Ovary (tissue), 9 donors: ENCODE measurements around the gene AOC3. TPM values are rescaled to one million over a fixed set of nuclear protein-coding genes. Genes with fewer than 3 reads are reported as not detected.
"Not testable (repeated sequence)": the region's sequence is repeated elsewhere in the genome, so short reads cannot be mapped to it uniquely, and the experiment has no call there.

Experiments
- DNase-seq, 5 donors: peaks; one replicate each; pipeline ENCODE4 v3.0.0-alpha.2; 2019 to 2020
- H3K27ac ChIP-seq, 2 donors: fragments of 200-600 bp; one replicate each; pipeline versions ENCODE4 v1.5.1 to v1.8.0; 2019 to 2022
- H3K27me3 ChIP-seq: fragments of 200-600 bp; one replicate; pipeline ENCODE4 v1.8.0; 2022
- H3K36me3 ChIP-seq: fragments of 200-600 bp; sonication (generic); one replicate; pipeline ENCODE4 v1.5.1; 2019
- H3K4me1 ChIP-seq: one replicate; pipeline ENCODE4 v1.8.1; 2013; ENCODE audit warnings: mild to moderate bottlenecking, moderate library complexity; ENCODE audit not compliant: insufficient read depth
- H3K4me3 ChIP-seq: fragments of 200-600 bp; sonication (generic); one replicate; pipeline ENCODE4 v1.5.1; 2017
- H3K9me3 ChIP-seq, 2 donors: fragments of 200-600 bp in 1 of 2; sonication (generic) in 1 of 2; one replicate each; pipeline versions ENCODE4 v1.5.1 to v1.8.1; 2013 to 2019; ENCODE audit warnings: mild to moderate bottlenecking in 1 of 2, moderate library complexity in 1 of 2
- CTCF ChIP-seq, 3 donors: fragments of 450-650 bp in 2 of 3; fragments of 200-600 bp in 1 of 3; IDR thresholded peaks; one replicate each; pipeline versions ENCODE4 v1.5.1 to v1.8.0; 2016 to 2022; ENCODE audit warnings: antibody characterized with exemption in 3 of 3, mild to moderate bottlenecking in 1 of 3
- EP300 ChIP-seq: sonication (generic); formaldehyde crosslinking; IDR thresholded peaks from one replicate; pipeline ENCODE4 v1.6.1; 2017; ENCODE audit warnings: antibody characterized with exemption
- POLR2A ChIP-seq: fragments of 450-650 bp; IDR thresholded peaks from one replicate; pipeline ENCODE4 v1.6.1; 2017; ENCODE audit warnings: antibody characterized with exemption, mild to moderate bottlenecking, moderate library complexity
- WGBS, 3 donors: extraction: QIAGEN DNeasy Blood & Tissue Kit in 1 of 3; methylation state at CpG; one replicate each; pipeline versions ENCODE4 v1.1.5 to v1.1.7; 2013 to 2017; 5-methylcytosine and 5-hydroxymethylcytosine counted together
- intact Hi-C, 4 donors: fragments of 100-400 bp; cut with DNase I; formaldehyde crosslinking; loops; one replicate each; pipeline versions ENCODE4 v1.11.0 to v1.15.1; 2022 to 2023
- polyA plus RNA-seq, 2 donors: library from polyadenylated mRNA; stranded (reverse); fragments of 200-250 nt in 1 of 2; fragments of 350-450 nt in 1 of 2; fragmentation: Illumina TruSeq in 1 of 2; extraction: RNeasy Lipid Tissue Mini Kit (QIAGEN cat#74804) in 1 of 2; gene quantifications; one replicate each; pipeline ENCODE4 v1.2.3, GENCODE V29; 2013 to 2014
- total RNA-seq, 7 donors: library from RNA; depleted of rRNA in 2 of 7; stranded (reverse); fragments of >200 nt in 2 of 7; fragmentation: NEBNext Ultra II Directional in 3 of 7; extraction: Animal tissue kit (Norgen Biotek cat#: 25700) in 3 of 7; gene quantifications; one replicate each; pipeline versions ENCODE4 v1.1.0 to v1.2.4, GENCODE V29; 2016 to 2023
- donor health status: DM: no; HTN: no; CAD: no; lungs with moderate emphysema.
- donor health status: DM: no; HTN: no; CAD: no.
- donor health status: Bipolar disorder and iron deficiency.
- donor health status: DM: yes; HTN: yes; CAD: no.
- donor health status: DM: no; HTN: no; CAD: no.
- donor health status: DM: yes; HTN: yes; CAD: no.

Gene AOC3
- total and polyA plus RNA-seq, 9 donors: 0.72 to 197 (median 15.8) TPM

- no peak overlapping the region for H3K27ac ChIP-seq
- H3K4me3 ChIP-seq: no peak overlapping the region
- H3K27me3 ChIP-seq: no peaks in the 10 kb centered on the region
- 68 to 81% (median 75%) methylated on average over 8 of the region's 8 CpGs for whole genome bisulfite sequencing, 3 donors
- intact Hi-C loops: no loop called here
- no peaks in the 10 kb centered on the region for H3K9me3 ChIP-seq
- H3K4me1 ChIP-seq: no peaks in the 10 kb centered on the region
- DNase-seq: no peak
- no peaks in the 10 kb centered on the region for H3K36me3 ChIP-seq
- TF ChIP-seq POLR2A (no peak), EP300 (no peak), CTCF (IDR thresholded peaks at IDR 0.05) (no peak)
Observed at GRCh38 chr17:42882166-42882565, 31.2 kb downstream of the AOC3 start.

GRCh38 chr17:42883802-42884558 lies 33.0 kb downstream of the AOC3 start:
- 81 to 90% (median 82%) methylated on average over 7 of the region's 7 CpGs for WGBS, 3 donors
- intact Hi-C loops: no loop called here
- no peak for DNase-seq
- TF ChIP-seq CTCF (IDR thresholded peaks at IDR 0.05): no peak
- no peak for TF ChIP-seq POLR2A
- no peak for TF ChIP-seq EP300
- H3K36me3 ChIP-seq: no peaks in the 10 kb centered on the region
- no peaks in the 10 kb centered on the region for H3K27me3 ChIP-seq
- no peaks in the 10 kb centered on the region for H3K9me3 ChIP-seq
- H3K27ac ChIP-seq: no peak overlapping the region
- no peak overlapping the region for H3K4me3 ChIP-seq
- no peaks in the 10 kb centered on the region for H3K4me1 ChIP-seq

DNA sequence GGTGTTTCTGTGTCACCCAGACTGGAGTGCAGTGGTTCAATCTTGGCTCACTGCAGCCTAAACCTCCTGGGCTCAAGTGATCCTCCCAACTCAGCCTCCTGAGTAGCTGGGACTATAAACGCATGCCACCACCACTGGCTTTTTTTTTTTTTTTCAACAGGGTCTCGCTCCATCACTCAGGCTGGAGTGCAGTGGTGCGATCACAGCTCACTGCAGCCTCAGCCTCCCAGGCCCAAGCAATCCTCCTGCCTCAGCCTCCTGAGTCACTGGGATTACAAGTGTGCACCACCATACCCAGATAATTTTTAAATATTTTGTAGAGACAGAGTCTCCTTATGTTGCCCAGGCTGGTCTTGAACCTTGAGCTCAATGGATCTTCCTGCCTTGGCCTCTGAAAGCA lies 34.8 kb downstream of the AOC3 start:
- H3K27ac ChIP-seq, intact Hi-C loops, H3K27me3 ChIP-seq, H3K36me3 ChIP-seq, H3K4me3 ChIP-seq, H3K9me3 ChIP-seq, H3K4me1 ChIP-seq, DNase-seq: not testable (repeated sequence)
- WGBS, 3 donors: 90 to 95% (median 94%) methylated on average over 3 of the region's 3 CpGs

DNA sequence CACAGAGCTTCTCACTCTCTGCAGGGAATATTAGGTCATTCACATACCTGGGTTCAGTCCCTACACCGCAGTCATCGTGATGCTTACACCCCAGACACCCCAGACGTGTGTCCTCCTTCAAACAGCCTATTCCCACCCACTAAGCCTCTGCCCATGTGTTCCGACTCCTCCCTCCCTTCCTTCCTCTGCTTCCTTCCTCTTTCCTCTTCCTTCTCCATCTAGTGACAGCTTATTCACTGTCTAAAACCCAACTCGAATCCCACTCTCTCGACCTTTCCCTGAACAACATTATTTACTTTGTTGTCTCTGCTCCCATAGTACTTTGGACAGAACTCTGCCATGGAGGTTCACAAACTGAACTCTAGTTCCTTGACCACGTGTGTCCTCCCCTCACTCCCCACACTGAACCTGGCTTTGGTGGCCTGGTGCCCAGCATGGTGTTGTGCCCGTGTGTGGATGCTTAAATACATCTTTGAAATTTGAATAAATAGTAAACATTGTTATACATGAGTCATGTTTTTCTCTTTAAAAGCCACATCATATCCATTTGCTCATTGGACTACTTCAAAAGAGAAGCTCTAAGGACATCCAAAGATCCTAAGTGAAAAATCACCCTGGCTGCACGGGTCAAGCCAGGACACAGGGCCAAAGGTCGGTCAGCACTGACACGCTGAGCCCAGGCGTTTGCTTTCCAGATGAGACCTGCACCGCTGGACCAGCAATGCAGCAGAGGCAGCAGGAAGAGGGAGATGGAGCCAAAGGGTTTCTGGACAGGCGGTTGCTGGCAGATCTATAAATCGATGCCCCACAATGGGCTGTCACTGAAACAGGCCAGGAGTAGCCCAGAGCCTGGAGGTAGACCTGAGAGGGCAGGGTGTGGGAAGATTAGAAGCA lies 35.5 kb downstream of the AOC3 start:
- no peak for TF ChIP-seq POLR2A
- TF ChIP-seq EP300: no peak
- no peak for TF ChIP-seq CTCF (IDR thresholded peaks at IDR 0.05)
- no peaks in the 10 kb centered on the region for H3K9me3 ChIP-seq
- no peak for DNase-seq
- no peaks in the 10 kb centered on the region for H3K27me3 ChIP-seq
- peaks cover 3% of the 10 kb centered on the region for H3K4me1 ChIP-seq
- no peak overlapping the region for H3K27ac ChIP-seq
- H3K36me3 ChIP-seq: no peaks in the 10 kb centered on the region
- 53 to 63% (median 55%) methylated on average over 15 of the region's 15 CpGs for WGBS, 3 donors
- intact Hi-C loops: no loop called here
- no peak overlapping the region for H3K4me3 ChIP-seq

DNA sequence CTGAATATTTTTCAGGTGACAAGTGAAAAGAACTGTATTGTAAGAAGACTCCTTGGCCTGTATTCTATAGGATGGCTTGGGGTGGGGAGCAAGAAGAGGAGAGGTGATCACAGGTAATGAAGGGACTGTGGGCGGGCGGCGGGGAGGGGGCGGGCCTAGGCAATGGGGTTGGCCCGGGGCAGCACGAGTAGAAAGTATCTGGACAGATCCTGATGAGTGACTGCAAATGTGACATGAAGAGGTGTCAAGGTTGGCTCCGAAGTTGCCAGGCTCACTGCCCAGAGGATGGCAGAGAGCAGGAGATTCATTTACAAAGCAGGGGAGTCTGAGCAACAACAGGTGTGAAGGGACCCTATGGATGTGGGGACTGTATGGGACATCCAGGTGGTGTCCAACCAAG lies 38.8 kb downstream of the AOC3 start:
- WGBS, 3 donors: 84 to 91% (median 89%) methylated on average over 7 of the region's 7 CpGs
- Histone ChIP-seq H3K27ac (no peak overlapping the region), H3K27me3 (no peaks in the 10 kb centered on the region), H3K4me1 (peaks cover 3% of the 10 kb centered on the region), H3K36me3 (no peaks in the 10 kb centered on the region), H3K4me3 (no peak overlapping the region), H3K9me3 (no peaks in the 10 kb centered on the region)
- no peak for TF ChIP-seq POLR2A
- TF ChIP-seq EP300: no peak
- TF ChIP-seq CTCF (IDR thresholded peaks at IDR 0.05): no peak
- intact Hi-C loops: no loop called here
- DNase-seq: no peak
